ENCODE measurements around the gene CARTPT. TPM values are rescaled to one million over a fixed set of nuclear protein-coding genes. Genes with fewer than 3 reads are reported as not detected.

The CARTPT gene
- total and polyA plus RNA-seq, 10 of the 15 experiments (the other 5 are each of a cell fraction or from before 2014, with no cell fraction given): not detected

GRCh38 chr5:71679714-71680113, 39.4 kb upstream of the CARTPT start:
- SMC1A ChIA-PET (ENCODE audit: uncharacterized antibody, unreplicated experiment): no interaction called here
- ATAC-seq (no peak), DNase-seq (ENCODE audit: low read depth, low spot score) (no peak), FAIRE-seq (no peak)
- H3K4me2 ChIP-seq (ENCODE audit: control insufficient read depth, insufficient read depth): no peak overlapping the region
- H3K36me3 ChIP-seq (ENCODE audit: control insufficient read depth in 2 of 2, insufficient read depth in 2 of 2, low read length in 1 of 2): no peaks in the 10 kb centered on the region
- H3K27me3 ChIP-seq (replicated peaks in 1 of 2; ENCODE audit: control insufficient read depth in 2 of 2, insufficient read depth in 2 of 2, low read length in 1 of 2): peaks cover 0 to 4% of the 10 kb centered on the region in 2 experiments; a peak in 1 of 4 replicates
- no peaks in the 10 kb centered on the region for H3K4me1 ChIP-seq (ENCODE audit: control insufficient read depth, insufficient read depth, low read length)
- intact Hi-C loops (cut with micrococcal nuclease; ENCODE audit: unreplicated experiment): no loop called here
- H4K20me1 ChIP-seq (ENCODE audit: control insufficient read depth, insufficient read depth): no peaks in the 10 kb centered on the region
- in situ Hi-C loops (cut with MboI): no loop called here
- RAD21 ChIA-PET (ENCODE audit: unreplicated experiment): no interaction called here
- POLR2A ChIA-PET: no interaction called here
- no TSS peak for BruUV-seq (replicated peaks)
- WGBS (ENCODE audit: insufficient coverage, insufficient replicate concordance, low lambda C conversion rate, missing lambda C conversion rate): 20% methylated on average over 5 of the region's 5 CpGs
- H3K27ac ChIP-seq (ENCODE audit: control insufficient read depth, insufficient read depth): no peak overlapping the region
- H3K9ac ChIP-seq (ENCODE audit: control insufficient read depth, insufficient read depth, low read length): no peak overlapping the region
- CTCF ChIA-PET: interaction anchor here (0.7 to 1.1 kb wide), 2 partner anchors 19 to 78 kb away, joined by 3 read pairs; no protein-coding TSS in a partner anchor
- TF ChIP-seq BCL3 (IDR thresholded peaks at IDR 0.05; ENCODE audit: borderline replicate concordance, insufficient read depth, low read depth, low read length, poor library complexity, severe bottlenecking) (no peak), MXI1 (IDR thresholded peaks at IDR 0.05; ENCODE audit: low read depth, low read length) (no peak), EZH2 (IDR thresholded peaks at IDR 0.05; ENCODE audit: borderline replicate concordance, control insufficient read depth, low read depth, low read length) (no peak), GATAD2B (conservative IDR thresholded peaks at IDR 0.05; ENCODE audit: low read depth) (no peak), SREBF1 (IDR thresholded peaks at IDR 0.05; ENCODE audit: low read length) (no peak), BHLHE40 (IDR thresholded peaks at IDR 0.05; ENCODE audit: borderline replicate concordance in 1 of 2, low read depth in 2 of 2, low read length in 1 of 2) (no peak), KAT2A (conservative IDR thresholded peaks at IDR 0.05; ENCODE audit: control insufficient read depth, low read depth, low read length) (no peak), POLR2AphosphoS2 (IDR thresholded peaks at IDR 0.05; ENCODE audit: low read depth, low read length) (no peak), RB1 (IDR thresholded peaks at IDR 0.05; ENCODE audit: borderline replicate concordance) (no peak), SP1 (IDR thresholded peaks at IDR 0.05; ENCODE audit: low read depth, low read length) (no peak), E2F8 (IDR thresholded peaks at IDR 0.05; ENCODE audit: low read depth, partially characterized antibody) (no peak), ESRRA (IDR thresholded peaks at IDR 0.05; ENCODE audit: low read length) (no peak), SUPT20H (IDR thresholded peaks at IDR 0.05; ENCODE audit: borderline replicate concordance, control insufficient read depth, low read depth, low read length) (no peak), PRDM15 (CRISPR knock-in tag; IDR thresholded peaks at IDR 0.05) (no peak), KDM1A (IDR thresholded peaks at IDR 0.05; ENCODE audit: borderline replicate concordance) (no peak), NFXL1 (IDR thresholded peaks at IDR 0.05; ENCODE audit: borderline replicate concordance) (no peak), YBX1 (IDR thresholded peaks at IDR 0.05) (no peak)
- no peak overlapping the region for H3K4me3 ChIP-seq
- no peaks in the 10 kb centered on the region for H3K79me2 ChIP-seq (ENCODE audit: control insufficient read depth, insufficient read depth, low read length)
- H2AFZ ChIP-seq (ENCODE audit: control insufficient read depth, low read depth, low read length): no peak overlapping the region
- H3K9me3 ChIP-seq (replicated peaks; ENCODE audit: control insufficient read depth, insufficient read depth, low read length): no peaks in the 10 kb centered on the region

All from GM12878 (cell line).